A549 (cell line): Measurements from ENCODE around the gene PSMD12. TPM values are rescaled to one million over a fixed set of nuclear protein-coding genes. Genes with fewer than 3 reads are reported as not detected.
"Not testable (repeated sequence)": the region's sequence is repeated elsewhere in the genome, so short reads cannot be mapped to it uniquely, and the experiment has no call there.

Experiments
- ATAC-seq, 2 experiments: fragments of 200-7000 bp in 1 of 2; fragments of >200 bp in 1 of 2; cut with Nextera tagmentation in 1 of 2; cut with Tn5 transposase in 1 of 2; 3 replicates each; pipeline versions ENCODE4 v1.8.0 to v1.9.1; 2018 to 2020; ENCODE audit warnings: mild to moderate bottlenecking in 1 of 2, moderate library complexity in 1 of 2
- CTCF ChIA-PET: fragments of 300-600 bp; sonication (Branson Sonifier 250); formaldehyde crosslinking; extraction: SDS; loops from one replicate; lab custom pipeline; 2021; ENCODE audit warnings: antibody characterized with exemption, inconsistent platforms; lab: Yijun Ruan, JAX
- POLR2A ChIA-PET: fragments of 350-600 bp; formaldehyde crosslinking; extraction: SDS; loops from one replicate; lab custom pipeline; 2021; ENCODE audit warnings: antibody characterized with exemption, inconsistent platforms; lab: Yijun Ruan, JAX
- DNase-seq, 2 experiments: peaks; one replicate each; pipeline versions ENCODE4 v3.0.0 to v3.0.0-alpha.2; 2011 to 2016; ENCODE audit warnings: low read depth in 1 of 2, low spot score in 1 of 2
- FAIRE-seq: peaks from 2 replicates; lab custom pipeline; 2011; peaks lifted over from hg19 to GRCh38; lab: Jason Lieb, UNC
- H3K27ac ChIP-seq, 2 experiments: fragments of >200 bp; sonication (Bioruptor Twin); formaldehyde crosslinking; 3 replicates each; pipeline ENCODE4 v1.5.1; 2016 to 2017
- H3K4me1 ChIP-seq: fragments of >200 bp; sonication (Bioruptor Twin); formaldehyde crosslinking; 3 replicates; pipeline ENCODE4 v1.6.1; 2016
- H3K4me2 ChIP-seq: fragments of >200 bp; sonication (Bioruptor Twin); formaldehyde crosslinking; 3 replicates; pipeline ENCODE4 v1.6.1; 2016
- H3K4me3 ChIP-seq: fragments of >200 bp; sonication (Bioruptor Twin); formaldehyde crosslinking; 3 replicates; pipeline ENCODE4 v1.5.1; 2016
- H3K9me3 ChIP-seq: fragments of >200 bp; sonication (Bioruptor Twin); formaldehyde crosslinking; 3 replicates; pipeline ENCODE4 v1.6.1; 2016
- BHLHE40 ChIP-seq: IDR thresholded peaks from 2 replicates; pipeline ENCODE4 v1.6.1; 2012; ENCODE audit warnings: low read depth, low read length, inconsistent platforms
- CBX2 ChIP-seq: fragments of 200-600 bp; sonication (generic); IDR thresholded peaks from 2 replicates; pipeline ENCODE4 v1.6.1; 2016; ENCODE audit warnings: low read depth, mild to moderate bottlenecking, borderline replicate concordance
- EP300 ChIP-seq, 2 experiments: fragments of >200 bp; sonication (Bioruptor Twin); formaldehyde crosslinking; IDR thresholded peaks; 2 replicates in 1 of 2; 3 replicates in 1 of 2; pipeline ENCODE4 v1.6.1; 2016 to 2017
- GATA3 ChIP-seq: IDR thresholded peaks from 2 replicates; pipeline ENCODE4 v1.6.1; 2012; ENCODE audit warnings: borderline replicate concordance
- HEYL ChIP-seq: fragments of 250-450 bp; sonication (Bioruptor Pico); IDR thresholded peaks from 2 replicates; pipeline ENCODE4 v1.8.0; 2021; ENCODE audit warnings: mild to moderate bottlenecking, moderate library complexity
- HOXA7 ChIP-seq: fragments of 250-450 bp; sonication (Bioruptor Pico); IDR thresholded peaks from 2 replicates; pipeline ENCODE4 v1.5.0; 2020; ENCODE audit warnings: mild to moderate bottlenecking, moderate library complexity
- HOXB5 ChIP-seq: fragments of 250-450 bp; sonication (Bioruptor Pico); IDR thresholded peaks from 2 replicates; pipeline ENCODE4 v1.5.0; 2020; ENCODE audit warnings: mild to moderate bottlenecking, moderate library complexity
- KDM1A ChIP-seq: fragments of 200-600 bp; sonication (generic); IDR thresholded peaks from 2 replicates; pipeline ENCODE4 v1.6.1; 2016; ENCODE audit warnings: low read depth, mild to moderate bottlenecking
- KDM5A ChIP-seq: fragments of 200-600 bp; sonication (generic); IDR thresholded peaks from 2 replicates; pipeline ENCODE4 v1.6.1; 2016; ENCODE audit warnings: antibody characterized with exemption, mild to moderate bottlenecking
- MYC ChIP-seq: IDR thresholded peaks from 2 replicates; pipeline ENCODE4 v1.6.1; 2012; ENCODE audit warnings: mild to moderate bottlenecking, inconsistent platforms, low read length, improper control_type of control experiment, borderline replicate concordance
- RNF2 ChIP-seq: fragments of 200-600 bp; sonication (generic); IDR thresholded peaks from 2 replicates; pipeline ENCODE4 v1.6.1; 2016; ENCODE audit warnings: low read depth, mild to moderate bottlenecking, antibody characterized with exemption, moderate library complexity, borderline replicate concordance
- SREBF2 ChIP-seq: fragments of 450-650 bp; IDR thresholded peaks from 2 replicates; pipeline ENCODE4 v1.6.1; 2014; ENCODE audit warnings: mild to moderate bottlenecking, moderate library complexity
- TFCP2L1 ChIP-seq: fragments of 250-450 bp; sonication (Bioruptor Pico); IDR thresholded peaks from 2 replicates; pipeline ENCODE4 v1.5.0; 2021; ENCODE audit warnings: mild to moderate bottlenecking
- TP53 ChIP-seq: fragments of 250-450 bp; sonication (Bioruptor Pico); IDR thresholded peaks from 2 replicates; pipeline ENCODE4 v1.5.0; 2021; ENCODE audit warnings: mild to moderate bottlenecking, moderate library complexity
- ZNF302 ChIP-seq: fragments of 250-450 bp; sonication (Bioruptor Pico); IDR thresholded peaks from 2 replicates; pipeline ENCODE4 v1.9.0; 2021; ENCODE audit warnings: inconsistent platforms, mild to moderate bottlenecking, moderate library complexity
- WGBS: methylation state at CpG from one replicate; pipeline ENCODE4 v1.1.6; 2017; ENCODE audit errors: missing lambda C conversion rate; 5-methylcytosine and 5-hydroxymethylcytosine counted together
- polyA plus RNA-seq, 4 experiments: library from polyadenylated mRNA; depleted of rRNA in 3 of 4; stranded (reverse); fragments of >200 nt; fragmentation: RNase III in 1 of 4; extraction: RNeasy Plus Mini Kit Qiagen cat#74134 plus additional on column Dnase treatment in 1 of 4; gene quantifications; 2 replicates in 3 of 4; 3 replicates in 1 of 4; pipeline ENCODE4 v1.2.3, GENCODE V29; 2011 to 2017
- TF ChIP-seq, protein P1 (sequence below): fragments of >200 bp; sonication (Bioruptor Twin); formaldehyde crosslinking; IDR thresholded peaks from 2 replicates; pipeline ENCODE4 v1.6.1; 2016
- TF ChIP-seq, protein P2 (sequence below): fragments of 250-450 bp; sonication (Bioruptor Pico); IDR thresholded peaks from 2 replicates; pipeline ENCODE4 v1.5.0; 2021; ENCODE audit warnings: mild to moderate bottlenecking, moderate library complexity, borderline replicate concordance

Gene PSMD12
- polyA plus RNA-seq, 2 of the 4 experiments (the other 2 are of a cell fraction) = 104 to 106 TPM

DNA sequence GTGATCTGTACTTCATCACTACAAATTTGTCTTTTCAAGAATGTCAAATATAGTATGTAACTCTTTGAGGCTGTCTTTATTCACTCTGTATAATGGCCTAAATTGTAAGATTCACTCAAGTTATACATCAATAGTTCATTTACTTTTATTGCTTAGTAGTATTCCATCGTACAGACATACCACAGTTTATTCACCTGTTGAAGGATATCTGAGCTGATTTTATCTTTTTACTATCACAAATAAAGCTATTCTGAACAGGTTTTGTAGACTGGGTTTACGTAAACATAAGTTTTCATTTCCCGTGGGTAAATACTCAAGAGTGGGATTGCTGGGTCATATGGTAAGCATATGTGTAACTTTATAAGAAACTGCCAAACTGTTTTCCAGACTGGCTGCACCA is 18.6 kb downstream of the PSMD12 start:
- no peak overlapping the region for H3K4me3 ChIP-seq
- H3K9me3 ChIP-seq = no peaks in the 10 kb centered on the region
- ChIA-PET POLR2A (no interaction called here), CTCF (interaction anchor here (1.4 to 1.6 kb wide), 2 partner anchors 10 to 54 kb away, joined by 3 to 4 read pairs; no protein-coding TSS in a partner anchor)
- DNase-seq (no peak), FAIRE-seq (no peak), ATAC-seq (no peak)
- 92% methylated on average over 3 of the region's 3 CpGs for WGBS
- no peak overlapping the region for H3K27ac ChIP-seq
- no peak overlapping the region for H3K4me2 ChIP-seq
- no peak for TF ChIP-seq MYC
- TF ChIP-seq, protein P1, sequence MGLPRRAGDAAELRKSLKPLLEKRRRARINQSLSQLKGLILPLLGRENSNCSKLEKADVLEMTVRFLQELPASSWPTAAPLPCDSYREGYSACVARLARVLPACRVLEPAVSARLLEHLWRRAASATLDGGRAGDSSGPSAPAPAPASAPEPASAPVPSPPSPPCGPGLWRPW = no peak
- TF ChIP-seq, protein P2, sequence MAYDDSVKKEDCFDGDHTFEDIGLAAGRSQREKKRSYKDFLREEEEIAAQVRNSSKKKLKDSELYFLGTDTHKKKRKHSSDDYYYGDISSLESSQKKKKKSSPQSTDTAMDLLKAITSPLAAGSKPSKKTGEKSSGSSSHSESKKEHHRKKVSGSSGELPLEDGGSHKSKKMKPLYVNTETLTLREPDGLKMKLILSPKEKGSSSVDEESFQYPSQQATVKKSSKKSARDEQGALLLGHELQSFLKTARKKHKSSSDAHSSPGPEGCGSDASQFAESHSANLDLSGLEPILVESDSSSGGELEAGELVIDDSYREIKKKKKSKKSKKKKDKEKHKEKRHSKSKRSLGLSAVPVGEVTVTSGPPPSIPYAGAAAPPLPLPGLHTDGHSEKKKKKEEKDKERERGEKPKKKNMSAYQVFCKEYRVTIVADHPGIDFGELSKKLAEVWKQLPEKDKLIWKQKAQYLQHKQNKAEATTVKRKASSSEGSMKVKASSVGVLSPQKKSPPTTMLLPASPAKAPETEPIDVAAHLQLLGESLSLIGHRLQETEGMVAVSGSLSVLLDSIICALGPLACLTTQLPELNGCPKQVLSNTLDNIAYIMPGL (CRISPR knock-in tag) = no peak
- no peak for TF ChIP-seq SREBF2
- no peak for TF ChIP-seq TP53 (CRISPR knock-in tag)
- TF ChIP-seq HEYL = no peak
- TF ChIP-seq BHLHE40 = no peak
- no peak for TF ChIP-seq TFCP2L1 (CRISPR knock-in tag)
- TF ChIP-seq ZNF302 (CRISPR knock-in tag) = no peak
- no peak for TF ChIP-seq CBX2
- no peak for TF ChIP-seq KDM5A
- no peaks in the 10 kb centered on the region for H3K4me1 ChIP-seq

DNA sequence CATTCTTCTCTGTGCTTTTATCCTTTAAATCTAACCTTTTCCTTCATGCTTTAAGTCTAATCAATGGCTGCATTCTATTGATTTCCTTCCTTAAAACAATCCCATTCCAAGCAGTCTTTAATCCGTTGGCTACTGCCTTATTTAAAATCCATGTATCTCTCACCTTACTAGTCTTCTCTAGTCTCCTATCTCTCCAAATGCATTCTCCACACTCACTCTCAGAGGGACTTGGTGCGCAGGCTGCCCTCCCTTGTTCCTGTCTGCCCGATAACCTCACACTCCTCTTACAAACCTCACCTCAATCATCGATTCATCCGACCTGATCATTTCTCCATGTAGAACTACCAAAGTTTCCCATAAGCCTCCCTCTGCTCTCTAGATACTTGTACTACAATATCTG is 23.1 kb downstream of the PSMD12 start:
- POLR2A ChIA-PET = no interaction called here
- CTCF ChIA-PET = interaction anchor here (0.6 to 2.6 kb wide), 4 partner anchors 14 to 90 kb away, joined by 3 to 10 read pairs (median 4); no protein-coding TSS in a partner anchor
- Histone ChIP-seq H3K9me3 (no peaks in the 10 kb centered on the region), H3K4me1 (peaks cover 7% of the 10 kb centered on the region), H3K4me3 (no peak overlapping the region), H3K27ac (no peak overlapping the region), H3K4me2 (no peak overlapping the region)
- DNase-seq (no peak), ATAC-seq (no peak), FAIRE-seq (no peak)
- 94% methylated on average over 5 of the region's 5 CpGs for WGBS
- TF ChIP-seq TFCP2L1 (CRISPR knock-in tag) = peak; percentile 8; the same call in 1 of the 2 replicates
- peak; percentile 50; the same call in 1 of the 2 replicates for TF ChIP-seq HOXA7 (CRISPR knock-in tag)
- TF ChIP-seq KDM1A = no peak

DNA sequence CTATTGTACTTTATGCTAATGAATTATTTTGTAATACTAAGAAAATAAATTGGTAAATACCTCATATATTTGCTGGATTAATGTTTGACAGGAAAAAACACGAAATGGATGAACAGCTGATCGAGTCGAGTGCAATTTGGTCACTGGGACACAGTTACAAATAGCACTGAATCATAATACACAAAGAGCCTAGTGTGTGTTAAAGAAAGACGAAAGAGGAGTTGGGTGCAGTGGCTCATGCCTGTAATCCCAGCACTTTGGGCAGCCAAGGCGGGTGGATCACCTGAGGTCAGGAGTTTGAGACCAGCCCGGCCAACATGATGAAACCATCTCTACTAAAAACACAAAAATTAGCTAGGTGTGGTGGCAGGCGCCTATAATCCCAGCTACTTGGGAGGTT is 28.0 kb downstream of the PSMD12 start:
- H3K4me3 ChIP-seq, H3K4me1 ChIP-seq, DNase-seq, ATAC-seq, H3K4me2 ChIP-seq, H3K9me3 ChIP-seq, H3K27ac ChIP-seq, POLR2A ChIA-PET, FAIRE-seq: not testable (repeated sequence)
- CTCF ChIA-PET = interaction anchor here (0.6 to 1.5 kb wide), 4 partner anchors 10 to 69 kb away, joined by 3 read pairs; no protein-coding TSS in a partner anchor
- 87% methylated on average over 7 of the region's 7 CpGs for WGBS

DNA sequence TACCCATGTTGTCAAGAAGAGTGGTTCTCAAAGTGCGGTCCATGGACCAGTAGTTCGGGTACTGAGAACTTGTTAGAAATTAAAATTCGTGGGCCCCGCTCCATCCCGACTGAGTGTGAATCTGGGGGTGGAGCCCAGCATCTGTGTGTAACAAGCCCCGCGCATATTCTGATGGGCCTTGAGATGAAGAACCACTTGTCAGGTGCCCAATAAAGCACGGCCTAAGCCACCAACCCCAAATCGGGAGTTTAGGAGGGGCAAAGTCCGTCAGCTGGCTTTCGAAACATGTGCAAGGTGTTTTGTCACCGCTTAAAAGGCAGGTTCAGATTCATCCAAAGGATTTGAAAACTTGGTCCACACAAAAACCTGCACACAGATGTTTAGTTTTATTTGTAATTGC is 29.5 kb downstream of the PSMD12 start:
- Histone ChIP-seq H3K4me1 (peaks cover 7% of the 10 kb centered on the region), H3K4me2 (no peak overlapping the region), H3K27ac (no peak overlapping the region), H3K4me3 (no peak overlapping the region), H3K9me3 (no peaks in the 10 kb centered on the region)
- ATAC-seq (0 out of 6 replicates have a peak, but pooled peaks of 1 of the 2 experiments have one; percentile 23), DNase-seq (no peak), FAIRE-seq (no peak)
- WGBS = 90% methylated on average over 12 of the region's 12 CpGs
- TF ChIP-seq KDM1A (no peak), GATA3 (no peak), HOXB5 (CRISPR knock-in tag) (no peak), EP300 (IDR thresholded peaks at IDR 0.05) (no peak), RNF2 (no peak)
- ChIA-PET CTCF (interaction anchor here (0.5 to 1.8 kb wide), 7 partner anchors 12 to 483 kb away, joined by 3 to 6 read pairs (median 3); no protein-coding TSS in a partner anchor), POLR2A (no interaction called here)
